ENCODE results near the gene MVB12B.

GRCh38 chr9:126329476-126330275 lies 3.0 kb downstream of the MVB12B start:
- TF ChIP-seq, protein P1, sequence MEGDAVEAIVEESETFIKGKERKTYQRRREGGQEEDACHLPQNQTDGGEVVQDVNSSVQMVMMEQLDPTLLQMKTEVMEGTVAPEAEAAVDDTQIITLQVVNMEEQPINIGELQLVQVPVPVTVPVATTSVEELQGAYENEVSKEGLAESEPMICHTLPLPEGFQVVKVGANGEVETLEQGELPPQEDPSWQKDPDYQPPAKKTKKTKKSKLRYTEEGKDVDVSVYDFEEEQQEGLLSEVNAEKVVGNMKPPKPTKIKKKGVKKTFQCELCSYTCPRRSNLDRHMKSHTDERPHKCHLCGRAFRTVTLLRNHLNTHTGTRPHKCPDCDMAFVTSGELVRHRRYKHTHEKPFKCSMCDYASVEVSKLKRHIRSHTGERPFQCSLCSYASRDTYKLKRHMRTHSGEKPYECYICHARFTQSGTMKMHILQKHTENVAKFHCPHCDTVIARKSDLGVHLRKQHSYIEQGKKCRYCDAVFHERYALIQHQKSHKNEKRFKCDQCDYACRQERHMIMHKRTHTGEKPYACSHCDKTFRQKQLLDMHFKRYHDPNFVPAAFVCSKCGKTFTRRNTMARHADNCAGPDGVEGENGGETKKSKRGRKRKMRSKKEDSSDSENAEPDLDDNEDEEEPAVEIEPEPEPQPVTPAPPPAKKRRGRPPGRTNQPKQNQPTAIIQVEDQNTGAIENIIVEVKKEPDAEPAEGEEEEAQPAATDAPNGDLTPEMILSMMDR (IDR thresholded peaks at IDR 0.05): no peak
- no peak for TF ChIP-seq POLR2A (IDR thresholded peaks at IDR 0.05)

Data from Peyer's patch (tissue), 4 donors.